B cell (primary cell): ENCODE measurements around the gene PDPK1. TPM values are rescaled to one million over a fixed set of nuclear protein-coding genes. Genes with fewer than 3 reads are reported as not detected.
"Not testable (repeated sequence)": the region's sequence is repeated elsewhere in the genome, so short reads cannot be mapped to it uniquely, and the experiment has no call there.

Source experiments
- ATAC-seq: fragments of 200-7000 bp; cut with Tn5 transposase; one replicate; pipeline ENCODE4 v1.10.0; 2021; ENCODE audit warnings: low read depth, mild to moderate bottlenecking, moderate number of reproducible peaks, moderate library complexity
- CTCF ChIA-PET: fragments of 350-600 bp; sonication (Branson Sonifier 250); formaldehyde crosslinking; loops from one replicate; lab custom pipeline; 2021; ENCODE audit warnings: antibody characterized with exemption, inconsistent platforms; lab: Charles Lee
- POLR2A ChIA-PET: fragments of 350-600 bp; sonication (Branson Sonifier 250); formaldehyde crosslinking; loops from one replicate; lab custom pipeline; 2021; ENCODE audit warnings: antibody characterized with exemption; lab: Charles Lee
- DNase-seq: peaks from one replicate; pipeline ENCODE4 v3.0.0; 2013
- H2AFZ ChIP-seq: 2 replicates; pipeline ENCODE4 v1.6.1; 2012; ENCODE audit warnings: mild to moderate bottlenecking, low read depth, low read length; ENCODE audit not compliant: insufficient read depth, poor library complexity, severe bottlenecking
- H3K27ac ChIP-seq, 2 donors: 1 replicate in 1 of 2; 2 replicates in 1 of 2; pipeline ENCODE4 v1.5.1; 2012 to 2013; ENCODE audit warnings: low read length in 2 of 2, mild to moderate bottlenecking in 2 of 2, moderate library complexity in 1 of 2
- H3K27me3 ChIP-seq, 4 experiments: fragments of 200-600 bp in 1 of 4; sonication (generic) in 1 of 4; replicated peaks in 1 of 4; 1 replicate in 2 of 4; 2 replicates in 2 of 4; pipeline versions ENCODE4 v1.6.1 to v1.7.0; 2013 to 2016; ENCODE audit warnings: low read length in 3 of 4, mild to moderate bottlenecking in 2 of 4, mixed read lengths in 1 of 4, moderate library complexity in 1 of 4; ENCODE audit not compliant: insufficient read depth in 4 of 4, control insufficient read depth in 3 of 4; ENCODE audit errors: control extremely low read depth in 1 of 4
- H3K36me3 ChIP-seq, 2 experiments: replicated peaks in 1 of 2; 1 replicate in 1 of 2; 2 replicates in 1 of 2; pipeline versions ENCODE4 v1.6.1 to v1.7.1; 2013; ENCODE audit warnings: low read length in 1 of 2; ENCODE audit not compliant: insufficient read depth in 2 of 2, control insufficient read depth in 1 of 2; ENCODE audit errors: control extremely low read depth in 1 of 2, extremely low read depth in 1 of 2
- H3K4me1 ChIP-seq, 2 donors: fragments of 200-600 bp in 1 of 2; sonication (generic) in 1 of 2; 1 replicate in 1 of 2; 2 replicates in 1 of 2; pipeline versions ENCODE4 v1.5.1 to v1.6.1; 2013 to 2017; ENCODE audit warnings: low read length in 2 of 2; ENCODE audit not compliant: control insufficient read depth in 2 of 2, insufficient read depth in 2 of 2
- H3K4me2 ChIP-seq: replicated peaks from 2 replicates; pipeline ENCODE3; 2012; ENCODE audit warnings: mild to moderate bottlenecking, low read depth, low read length; ENCODE audit not compliant: poor library complexity, severe bottlenecking
- H3K4me3 ChIP-seq, 5 experiments: fragments of 200-600 bp in 1 of 5; sonication (generic) in 1 of 5; 1 replicate in 3 of 5; 2 replicates in 2 of 5; pipeline versions ENCODE4 v1.5.1 to v1.7.0; 2011 to 2016; ENCODE audit warnings: low read length in 4 of 5, mild to moderate bottlenecking in 4 of 5, low read depth in 2 of 5, control low read depth in 1 of 5, moderate library complexity in 1 of 5; ENCODE audit not compliant: insufficient read depth in 1 of 5; ENCODE audit errors: control extremely low read depth in 1 of 5, extremely low read depth in 1 of 5
- H3K79me2 ChIP-seq: fragments of 200-600 bp; sonication (generic); one replicate; pipeline ENCODE4 v1.6.0; 2016; ENCODE audit warnings: low read length; ENCODE audit not compliant: control insufficient read depth, insufficient read depth
- H3K9ac ChIP-seq: fragments of 200-600 bp; sonication (generic); 2 replicates; pipeline ENCODE4 v1.6.1; 2017; ENCODE audit warnings: mild to moderate bottlenecking, low read length, moderate library complexity
- H3K9me3 ChIP-seq, 3 donors: one replicate each; pipeline versions ENCODE4 v1.6.1 to v1.7.1; 2013; ENCODE audit warnings: low read length in 2 of 3; ENCODE audit not compliant: control insufficient read depth in 2 of 3, insufficient read depth in 1 of 3; ENCODE audit errors: control extremely low read depth in 1 of 3
- H4K20me1 ChIP-seq: 2 replicates; pipeline ENCODE4 v1.6.0; 2012; ENCODE audit warnings: mild to moderate bottlenecking, low read length; ENCODE audit not compliant: insufficient read depth, control insufficient read depth, poor library complexity, severe bottlenecking
- H3K27ac Mint-ChIP-seq: one replicate; pipeline ENCODE4 v1.8.0; 2021; ENCODE audit warnings: mixed read lengths
- H3K27me3 Mint-ChIP-seq: one replicate; pipeline ENCODE4 v1.8.0; 2021; ENCODE audit warnings: mixed read lengths
- H3K4me1 Mint-ChIP-seq: one replicate; pipeline ENCODE4 v1.8.0; 2021; ENCODE audit warnings: mixed read lengths
- H3K4me3 Mint-ChIP-seq: one replicate; pipeline ENCODE4 v1.8.0; 2021; ENCODE audit warnings: mixed read lengths
- H3K9me3 Mint-ChIP-seq: one replicate; pipeline ENCODE4 v1.8.0; 2022; ENCODE audit warnings: mixed read lengths; ENCODE audit not compliant: insufficient read depth
- EZH2 ChIP-seq: IDR thresholded peaks from 2 replicates; pipeline ENCODE4 v1.6.1; 2012; ENCODE audit warnings: borderline replicate concordance, low read depth, mild to moderate bottlenecking, moderate library complexity, low read length; ENCODE audit not compliant: insufficient read depth, poor library complexity, severe bottlenecking
- WGBS: methylation state at CpG from one replicate; pipeline ENCODE4 v1.1.5; 2013; ENCODE audit warnings: missing lambda C conversion rate; ENCODE audit not compliant: insufficient coverage; 5-methylcytosine and 5-hydroxymethylcytosine counted together
- intact Hi-C: fragments of 100-400 bp; cut with micrococcal nuclease; formaldehyde crosslinking; loops from one replicate; pipeline ENCODE4 v1.10.0; 2022
- polyA plus RNA-seq: library from polyadenylated mRNA; depleted of rRNA; stranded (reverse); fragments of >200 nt; gene quantifications from 2 replicates; pipeline ENCODE4 v1.2.3, GENCODE V29; 2012
- total RNA-seq, 2 donors: library from RNA; stranded (reverse); fragments of 120-200 nt in 1 of 2; gene quantifications; 1 replicate in 1 of 2; 2 replicates in 1 of 2; pipeline versions ENCODE4 v1.2.3 to v1.2.4, GENCODE V29; 2013 to 2022
- TF ChIP-seq, protein P1 (sequence below): fragments of 200-600 bp; IDR thresholded peaks from one replicate; pipeline ENCODE4 v1.8.0; 2022; ENCODE audit warnings: antibody characterized with exemption, mild to moderate bottlenecking

The PDPK1 gene
- total and polyA plus RNA-seq, 2 donors (not counting 1 experiment from before 2014, with no cell fraction given): 32.5 to 84.1 TPM

DNA sequence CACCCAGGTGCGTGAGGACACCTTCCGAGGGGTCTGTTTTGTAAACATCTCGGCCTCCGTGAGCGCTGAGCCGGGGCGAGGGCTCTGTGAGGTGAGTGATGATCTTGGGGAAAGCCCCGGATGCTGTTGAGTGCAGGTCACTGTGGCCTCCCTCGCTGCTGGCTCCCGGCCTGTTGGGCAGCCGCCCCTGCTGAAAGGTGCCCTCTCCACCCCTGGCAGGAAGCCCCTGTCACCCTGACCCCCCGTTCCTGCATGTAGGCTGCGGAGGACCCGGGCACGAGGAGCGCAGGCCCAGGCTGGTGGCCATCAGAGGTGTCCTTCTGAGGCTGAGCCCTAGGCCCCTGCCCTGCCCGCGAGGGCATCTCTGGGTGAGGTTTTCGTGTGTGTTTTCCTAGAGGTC is 75.4 kb downstream of the PDPK1 start:
- H3K4me2 ChIP-seq, POLR2A ChIA-PET, H3K27ac Mint-ChIP-seq, H2AFZ ChIP-seq, ATAC-seq, H3K4me1 ChIP-seq, DNase-seq, intact Hi-C loops, CTCF ChIA-PET, H3K27ac ChIP-seq, H3K4me1 Mint-ChIP-seq, H3K4me3 ChIP-seq, H3K27me3 ChIP-seq, H3K27me3 Mint-ChIP-seq, H3K4me3 Mint-ChIP-seq, H3K9me3 ChIP-seq, H3K9me3 Mint-ChIP-seq, H3K9ac ChIP-seq: not testable (repeated sequence)
- Histone ChIP-seq H3K79me2 (peaks cover 31% of the 10 kb centered on the region), H4K20me1 (peaks cover 13% of the 10 kb centered on the region), H3K36me3 (peaks cover 0 to 22% of the 10 kb centered on the region in 2 experiments)
- WGBS: no CpG with 5 or more reads among the region's 19 CpGs

DNA sequence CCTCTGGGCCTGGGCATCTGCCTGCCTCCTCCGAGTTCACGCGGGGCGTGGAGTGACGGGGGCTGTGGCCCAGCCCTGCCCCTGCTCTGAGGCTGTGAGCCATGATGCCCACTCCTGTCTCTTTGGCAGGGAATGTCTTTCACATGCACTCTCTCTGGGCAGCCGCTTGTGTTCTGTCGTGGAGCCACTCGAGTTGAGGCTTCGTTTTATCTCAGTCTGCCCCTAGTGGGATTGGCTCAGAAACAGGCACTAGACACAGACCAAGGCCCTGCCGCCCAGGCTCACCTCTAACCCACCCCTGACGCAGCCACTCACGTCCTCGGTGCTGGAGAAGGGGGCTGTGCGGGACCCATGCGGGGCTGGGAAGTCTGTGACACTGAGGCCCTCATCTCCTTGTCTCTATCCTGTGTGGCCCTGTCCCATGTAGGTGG is 77.0 kb downstream of the PDPK1 start:
- Histone ChIP-seq H3K27ac (no peak overlapping the region), H3K79me2 (peaks cover 26% of the 10 kb centered on the region), H3K4me2 (no peak overlapping the region), H3K9ac (no peak overlapping the region), H3K4me3 (no peak overlapping the region), H3K27me3 (no peaks in the 10 kb centered on the region), H3K36me3 (peaks cover 0 to 21% of the 10 kb centered on the region in 2 experiments), H3K9me3 (no peaks in the 10 kb centered on the region), H4K20me1 (peaks cover 13% of the 10 kb centered on the region), H2AFZ (no peak overlapping the region), H3K4me1 (no peaks in the 10 kb centered on the region)
- DNase-seq (no peak), ATAC-seq (no peak)
- no peak overlapping the region for H3K4me3 Mint-ChIP-seq
- no peak for TF ChIP-seq EZH2
- TF ChIP-seq, protein P1, sequence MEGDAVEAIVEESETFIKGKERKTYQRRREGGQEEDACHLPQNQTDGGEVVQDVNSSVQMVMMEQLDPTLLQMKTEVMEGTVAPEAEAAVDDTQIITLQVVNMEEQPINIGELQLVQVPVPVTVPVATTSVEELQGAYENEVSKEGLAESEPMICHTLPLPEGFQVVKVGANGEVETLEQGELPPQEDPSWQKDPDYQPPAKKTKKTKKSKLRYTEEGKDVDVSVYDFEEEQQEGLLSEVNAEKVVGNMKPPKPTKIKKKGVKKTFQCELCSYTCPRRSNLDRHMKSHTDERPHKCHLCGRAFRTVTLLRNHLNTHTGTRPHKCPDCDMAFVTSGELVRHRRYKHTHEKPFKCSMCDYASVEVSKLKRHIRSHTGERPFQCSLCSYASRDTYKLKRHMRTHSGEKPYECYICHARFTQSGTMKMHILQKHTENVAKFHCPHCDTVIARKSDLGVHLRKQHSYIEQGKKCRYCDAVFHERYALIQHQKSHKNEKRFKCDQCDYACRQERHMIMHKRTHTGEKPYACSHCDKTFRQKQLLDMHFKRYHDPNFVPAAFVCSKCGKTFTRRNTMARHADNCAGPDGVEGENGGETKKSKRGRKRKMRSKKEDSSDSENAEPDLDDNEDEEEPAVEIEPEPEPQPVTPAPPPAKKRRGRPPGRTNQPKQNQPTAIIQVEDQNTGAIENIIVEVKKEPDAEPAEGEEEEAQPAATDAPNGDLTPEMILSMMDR: no peak
- 97% methylated on average over 13 of the region's 15 CpGs for WGBS
- intact Hi-C loops: no loop called here
- ChIA-PET CTCF (no interaction called here), POLR2A (no interaction called here)
- H3K4me1 Mint-ChIP-seq: no peaks in the 10 kb centered on the region
- no peaks in the 10 kb centered on the region for H3K9me3 Mint-ChIP-seq
- H3K27me3 Mint-ChIP-seq: no peaks in the 10 kb centered on the region
- H3K27ac Mint-ChIP-seq: no peak overlapping the region

DNA sequence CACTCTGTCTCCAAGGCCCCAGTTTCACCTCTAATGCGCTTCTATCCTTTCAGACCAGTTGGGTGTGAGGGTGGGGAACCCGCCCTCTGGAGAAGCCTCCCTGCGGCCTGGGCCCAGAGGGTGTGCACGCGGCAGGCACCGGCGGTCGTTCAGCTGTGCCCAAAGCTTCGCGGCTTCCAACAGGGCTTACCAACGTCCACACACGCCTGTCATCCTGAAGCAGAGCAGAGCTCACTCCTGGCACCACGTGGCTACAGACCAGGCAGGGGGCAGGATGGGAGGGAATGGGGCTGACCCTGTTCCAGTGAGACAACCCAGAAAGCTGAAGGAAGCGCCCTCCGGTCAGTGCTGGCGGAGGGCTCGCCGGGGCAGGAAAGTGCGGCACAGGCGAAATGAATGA is 81.1 kb downstream of the PDPK1 start:
- ATAC-seq, H3K9me3 ChIP-seq, H3K4me1 Mint-ChIP-seq, H2AFZ ChIP-seq, H3K27ac Mint-ChIP-seq, H3K9me3 Mint-ChIP-seq, H3K4me1 ChIP-seq, CTCF ChIA-PET, H3K4me2 ChIP-seq, H3K27ac ChIP-seq, DNase-seq, H3K9ac ChIP-seq, H3K4me3 Mint-ChIP-seq, H4K20me1 ChIP-seq, POLR2A ChIA-PET, H3K4me3 ChIP-seq, H3K79me2 ChIP-seq, H3K27me3 Mint-ChIP-seq, H3K27me3 ChIP-seq, H3K36me3 ChIP-seq, intact Hi-C loops: not testable (repeated sequence)
- WGBS: no CpG with 5 or more reads among the region's 20 CpGs
